Measurements from ENCODE around the gene USO1. TPM values are rescaled to one million over a fixed set of nuclear protein-coding genes. Genes with fewer than 3 reads are reported as not detected.

The USO1 gene
- total RNA-seq = 100 to 1,000 TPM in 1 of 2 donors, 10 to 100 TPM in 1; 54.3 to 102 TPM
- polyA plus RNA-seq = 10 to 100 TPM; 29.0 to 35.8 TPM
- long read RNA-seq, donor 1, full-length matches to known transcripts = 4 of 4 reads
- long read RNA-seq, donor 1, partial matches to known transcripts = 0 of 4 reads
- long read RNA-seq, donor 1, other reads (novel, unspliced or antisense) = 0 of 4 reads
- long read RNA-seq, donor 2, partial matches to known transcripts = 11 of 11 reads
- long read RNA-seq, donor 2, other reads (novel, unspliced or antisense) = 0 of 11 reads
- long read RNA-seq, donor 3, partial matches to known transcripts = 8 of 8 reads
- long read RNA-seq, donor 3, other reads (novel, unspliced or antisense) = 0 of 8 reads
- long read RNA-seq, donor 4 = 0 reads
- long read RNA-seq, donor 5, full-length matches to known transcripts = 4 of 22 reads
- long read RNA-seq, donor 5, partial matches to known transcripts = 18 of 22 reads
- long read RNA-seq, donor 5, other reads (novel, unspliced or antisense) = 0 of 22 reads

- DNase-seq (peak; percentile 99 to 100 (median 100)), ATAC-seq (ENCODE audit: insufficient read depth, low FRiP score) (peak; percentile 97)
- TF ChIP-seq CTCF (IDR thresholded peaks at IDR 0.05; ENCODE audit: control extremely low read depth, extremely low read depth) = peak; percentile 34
- Histone ChIP-seq H3K4me1 (ENCODE audit: control insufficient read depth in 5 of 5, insufficient read depth in 5 of 5, low read length in 5 of 5) (peaks cover 0 to 32% (median 10%) of the 10 kb centered on the region in 5 donors), H3K9ac (ENCODE audit: insufficient read depth in 1 of 2, low read length in 2 of 2) (peak within 1 kb of the TSS; percentile 95 to 99), H3K36me3 (ENCODE audit: control insufficient read depth in 4 of 4, insufficient read depth in 4 of 4, low read length in 4 of 4) (peaks cover 0 to 6% (median 0%) of the 10 kb centered on the region in 4 donors), H3K4me3 (peak within 1 kb of the TSS; percentile 95), H3K27ac (ENCODE audit: low read depth in 1 of 2, low read length in 1 of 2) (peak within 1 kb of the TSS; percentile 97 to 99), H3K27me3 (ENCODE audit: control insufficient read depth in 3 of 3, insufficient read depth in 3 of 3, low read length in 2 of 3) (no peaks in the 10 kb centered on the region), H3K9me3 (ENCODE audit: control insufficient read depth in 4 of 4, insufficient read depth in 3 of 4, low read length in 3 of 4) (no peaks in the 10 kb centered on the region)
- 0% methylated on average over 47 to 48 of the region's 48 CpGs for whole genome bisulfite sequencing, 2 donors
These were observed at the start of gene USO1 for GRCh38 chr4:75724066-75724866. TSS of gene USO1 (plus strand) at chr4:75724577. CDS start at chr4:75724820, 243 bp downstream.

GRCh38 chr4:75675004-75675531 lies 49.3 kb upstream of the USO1 start:
- Histone ChIP-seq H3K36me3 (ENCODE audit: control insufficient read depth in 4 of 4, insufficient read depth in 4 of 4, low read length in 4 of 4) (peaks cover 0 to 8% (median 0%) of the 10 kb centered on the region in 4 donors), H3K4me3 (no peak overlapping the region), H3K9ac (ENCODE audit: insufficient read depth in 1 of 2, low read length in 2 of 2) (no peak overlapping the region), H3K27me3 (ENCODE audit: control insufficient read depth in 3 of 3, insufficient read depth in 3 of 3, low read length in 2 of 3) (no peaks in the 10 kb centered on the region), H3K4me1 (ENCODE audit: control insufficient read depth in 5 of 5, insufficient read depth in 5 of 5, low read length in 5 of 5) (peaks cover 0 to 19% (median 15%) of the 10 kb centered on the region in 5 donors), H3K27ac (ENCODE audit: low read depth in 1 of 2, low read length in 1 of 2) (no peak overlapping the region), H3K9me3 (ENCODE audit: control insufficient read depth in 4 of 4, insufficient read depth in 3 of 4, low read length in 3 of 4) (no peaks in the 10 kb centered on the region)
- WGBS, 2 donors = 94 to 96% methylated on average over 11 of the region's 11 CpGs
- ATAC-seq (ENCODE audit: insufficient read depth, low FRiP score) (no peak), DNase-seq (no peak)
- TF ChIP-seq CTCF (IDR thresholded peaks at IDR 0.05; ENCODE audit: control extremely low read depth, extremely low read depth) = no peak

GRCh38 chr4:75678473-75678872 lies 45.9 kb upstream of the USO1 start:
- Histone ChIP-seq H3K4me3 (no peak overlapping the region), H3K9ac (ENCODE audit: insufficient read depth in 1 of 2, low read length in 2 of 2) (no peak overlapping the region), H3K27me3 (ENCODE audit: control insufficient read depth in 3 of 3, insufficient read depth in 3 of 3, low read length in 2 of 3) (no peaks in the 10 kb centered on the region), H3K9me3 (ENCODE audit: control insufficient read depth in 4 of 4, insufficient read depth in 3 of 4, low read length in 3 of 4) (no peaks in the 10 kb centered on the region), H3K4me1 (ENCODE audit: control insufficient read depth in 5 of 5, insufficient read depth in 5 of 5, low read length in 5 of 5) (peaks cover 0 to 7% (median 2%) of the 10 kb centered on the region in 5 donors), H3K36me3 (ENCODE audit: control insufficient read depth in 4 of 4, insufficient read depth in 4 of 4, low read length in 4 of 4) (no peaks in the 10 kb centered on the region), H3K27ac (ENCODE audit: low read depth in 1 of 2, low read length in 1 of 2) (no peak overlapping the region)
- no peak for TF ChIP-seq CTCF (IDR thresholded peaks at IDR 0.05; ENCODE audit: control extremely low read depth, extremely low read depth)
- DNase-seq (no peak), ATAC-seq (ENCODE audit: insufficient read depth, low FRiP score) (no peak)

Measured in lung (tissue), 16 donors.